Activated CD8-positive, alpha-beta memory T cell treated with anti-CD3 and anti-CD28 coated beads, Interleukin-2, amount 10 ng/mL, durations not matched to agents 7 days and 5 days (primary cell): Measurements from ENCODE around the gene CCDC169. TPM values are rescaled to one million over a fixed set of nuclear protein-coding genes. Genes with fewer than 3 reads are reported as not detected.

Source experiments
- ATAC-seq: fragments of 150-1000 bp; cut with Tn5 transposase; one replicate; pipeline ENCODE4 v1.10.0; 2021; ENCODE audit warnings: moderate library complexity
- CTCF ChIA-PET: fragments of 350-600 bp; sonication (Branson Sonifier 250); formaldehyde crosslinking; loops from one replicate; lab custom pipeline; 2021; ENCODE audit warnings: antibody characterized with exemption; lab: Charles Lee
- DNase-seq: peaks from one replicate; pipeline ENCODE4 v3.0.0-alpha.2; 2020
- H3K27ac Mint-ChIP-seq: one replicate; pipeline ENCODE4 v1.8.0; 2021; ENCODE audit warnings: mild to moderate bottlenecking, mixed read lengths
- H3K27me3 Mint-ChIP-seq: one replicate; pipeline ENCODE4 v1.8.0; 2021; ENCODE audit warnings: mixed read lengths
- H3K36me3 Mint-ChIP-seq: one replicate; pipeline ENCODE4 v1.8.0; 2021; ENCODE audit warnings: mild to moderate bottlenecking, mixed read lengths
- H3K4me1 Mint-ChIP-seq: one replicate; pipeline ENCODE4 v1.8.0; 2021; ENCODE audit warnings: mixed read lengths
- H3K4me3 Mint-ChIP-seq: one replicate; pipeline ENCODE4 v1.8.0; 2021; ENCODE audit warnings: mild to moderate bottlenecking, moderate library complexity, mixed read lengths
- H3K9me3 Mint-ChIP-seq: one replicate; pipeline ENCODE4 v1.8.0; 2022; ENCODE audit warnings: low read depth, mixed read lengths
- total RNA-seq, 2 experiments: library from RNA; stranded (reverse); gene quantifications; one replicate each; pipeline ENCODE4 v1.2.3, GENCODE V29; 2021

The CCDC169 gene
- total RNA-seq, 2 experiments from 2014 or later: 0.45 TPM; not detected in 1

GRCh38 chr13:36251017-36251416, 46.6 kb downstream of the CCDC169 start:
- Mint-ChIP-seq H3K36me3 (no peaks in the 10 kb centered on the region), H3K4me3 (no peak overlapping the region), H3K4me1 (no peaks in the 10 kb centered on the region), H3K9me3 (peaks cover 2% of the 10 kb centered on the region), H3K27ac (no peak overlapping the region), H3K27me3 (no peaks in the 10 kb centered on the region)
- CTCF ChIA-PET: no interaction called here
- no peak for DNase-seq
- ATAC-seq: no peak

GRCh38 chr13:36248700-36249099, 48.9 kb downstream of the CCDC169 start:
- no peaks in the 10 kb centered on the region for H3K36me3 Mint-ChIP-seq
- no peaks in the 10 kb centered on the region for H3K4me1 Mint-ChIP-seq
- CTCF ChIA-PET: no interaction called here
- H3K9me3 Mint-ChIP-seq: no peaks in the 10 kb centered on the region
- no peak overlapping the region for H3K27ac Mint-ChIP-seq
- no peak overlapping the region for H3K4me3 Mint-ChIP-seq
- no peaks in the 10 kb centered on the region for H3K27me3 Mint-ChIP-seq
- DNase-seq (no peak), ATAC-seq (no peak)

- Mint-ChIP-seq H3K36me3 (no peaks in the 10 kb centered on the region), H3K9me3 (no peaks in the 10 kb centered on the region), H3K27me3 (no peaks in the 10 kb centered on the region), H3K4me1 (no peaks in the 10 kb centered on the region), H3K27ac (no peak overlapping the region), H3K4me3 (no peak overlapping the region)
- CTCF ChIA-PET: no interaction called here
- DNase-seq: no peak
- ATAC-seq: no peak
Observed at GRCh38 chr13:36244990-36245389, 52.6 kb downstream of the CCDC169 start.

- Mint-ChIP-seq H3K4me1 (no peaks in the 10 kb centered on the region), H3K27ac (no peak overlapping the region), H3K36me3 (no peaks in the 10 kb centered on the region), H3K9me3 (no peaks in the 10 kb centered on the region), H3K27me3 (no peaks in the 10 kb centered on the region), H3K4me3 (no peak overlapping the region)
- ATAC-seq: no peak
- no peak for DNase-seq
- CTCF ChIA-PET: no interaction called here
Observed at GRCh38 chr13:36244073-36244472, 53.5 kb downstream of the CCDC169 start.

GRCh38 chr13:36242761-36243160, 54.9 kb downstream of the CCDC169 start:
- H3K4me3 Mint-ChIP-seq: no peak overlapping the region
- H3K27me3 Mint-ChIP-seq: no peaks in the 10 kb centered on the region
- DNase-seq (no peak), ATAC-seq (no peak)
- H3K9me3 Mint-ChIP-seq: no peaks in the 10 kb centered on the region
- no peaks in the 10 kb centered on the region for H3K36me3 Mint-ChIP-seq
- H3K4me1 Mint-ChIP-seq: no peaks in the 10 kb centered on the region
- CTCF ChIA-PET: no interaction called here
- no peak overlapping the region for H3K27ac Mint-ChIP-seq

DNA sequence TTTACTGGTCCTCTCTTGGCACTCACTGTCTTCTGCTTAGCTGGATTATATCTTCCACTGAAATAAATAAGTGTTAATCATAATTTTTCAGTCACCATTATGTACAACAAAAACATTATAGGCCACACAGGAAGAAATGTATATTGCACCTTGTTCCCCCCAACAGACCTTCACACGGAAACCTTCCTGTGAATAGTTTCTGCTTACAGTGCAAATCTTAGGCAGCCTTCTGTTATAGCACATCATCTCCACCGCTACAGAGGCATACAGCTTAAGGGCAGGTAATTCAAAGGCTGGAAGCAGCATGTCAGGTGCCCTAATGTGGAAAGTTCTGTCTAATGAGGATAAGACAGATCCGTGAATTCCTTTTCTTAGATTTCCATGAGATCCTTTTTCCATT, 66.4 kb downstream of the CCDC169 start:
- H3K4me3 Mint-ChIP-seq: no peak overlapping the region
- H3K9me3 Mint-ChIP-seq: no peaks in the 10 kb centered on the region
- H3K27me3 Mint-ChIP-seq: no peaks in the 10 kb centered on the region
- no peaks in the 10 kb centered on the region for H3K36me3 Mint-ChIP-seq
- no peak for DNase-seq
- CTCF ChIA-PET: no interaction called here
- ATAC-seq: no peak
- no peaks in the 10 kb centered on the region for H3K4me1 Mint-ChIP-seq
- no peak overlapping the region for H3K27ac Mint-ChIP-seq

GRCh38 chr13:36224730-36225129, 72.9 kb downstream of the CCDC169 start:
- Mint-ChIP-seq H3K27ac (no peak overlapping the region), H3K27me3 (no peaks in the 10 kb centered on the region), H3K4me3 (no peak overlapping the region), H3K9me3 (peaks cover 4% of the 10 kb centered on the region), H3K36me3 (no peaks in the 10 kb centered on the region), H3K4me1 (no peaks in the 10 kb centered on the region)
- CTCF ChIA-PET: no interaction called here
- ATAC-seq (no peak), DNase-seq (no peak)

- no peaks in the 10 kb centered on the region for H3K27me3 Mint-ChIP-seq
- DNase-seq: no peak
- H3K4me3 Mint-ChIP-seq: no peak overlapping the region
- H3K36me3 Mint-ChIP-seq: no peaks in the 10 kb centered on the region
- peaks cover 4% of the 10 kb centered on the region for H3K9me3 Mint-ChIP-seq
- no peak for ATAC-seq
- no peak overlapping the region for H3K27ac Mint-ChIP-seq
- no peaks in the 10 kb centered on the region for H3K4me1 Mint-ChIP-seq
- CTCF ChIA-PET: no interaction called here
Observed at GRCh38 chr13:36219883-36220282, 77.7 kb downstream of the CCDC169 start.

- Mint-ChIP-seq H3K4me3 (no peak overlapping the region), H3K27me3 (no peaks in the 10 kb centered on the region), H3K4me1 (no peaks in the 10 kb centered on the region), H3K36me3 (no peaks in the 10 kb centered on the region), H3K27ac (no peak overlapping the region), H3K9me3 (peaks cover 4% of the 10 kb centered on the region)
- ATAC-seq: no peak
- DNase-seq: no peak
- CTCF ChIA-PET: no interaction called here
Observed at GRCh38 chr13:36217456-36217855, 80.2 kb downstream of the CCDC169 start.

DNA sequence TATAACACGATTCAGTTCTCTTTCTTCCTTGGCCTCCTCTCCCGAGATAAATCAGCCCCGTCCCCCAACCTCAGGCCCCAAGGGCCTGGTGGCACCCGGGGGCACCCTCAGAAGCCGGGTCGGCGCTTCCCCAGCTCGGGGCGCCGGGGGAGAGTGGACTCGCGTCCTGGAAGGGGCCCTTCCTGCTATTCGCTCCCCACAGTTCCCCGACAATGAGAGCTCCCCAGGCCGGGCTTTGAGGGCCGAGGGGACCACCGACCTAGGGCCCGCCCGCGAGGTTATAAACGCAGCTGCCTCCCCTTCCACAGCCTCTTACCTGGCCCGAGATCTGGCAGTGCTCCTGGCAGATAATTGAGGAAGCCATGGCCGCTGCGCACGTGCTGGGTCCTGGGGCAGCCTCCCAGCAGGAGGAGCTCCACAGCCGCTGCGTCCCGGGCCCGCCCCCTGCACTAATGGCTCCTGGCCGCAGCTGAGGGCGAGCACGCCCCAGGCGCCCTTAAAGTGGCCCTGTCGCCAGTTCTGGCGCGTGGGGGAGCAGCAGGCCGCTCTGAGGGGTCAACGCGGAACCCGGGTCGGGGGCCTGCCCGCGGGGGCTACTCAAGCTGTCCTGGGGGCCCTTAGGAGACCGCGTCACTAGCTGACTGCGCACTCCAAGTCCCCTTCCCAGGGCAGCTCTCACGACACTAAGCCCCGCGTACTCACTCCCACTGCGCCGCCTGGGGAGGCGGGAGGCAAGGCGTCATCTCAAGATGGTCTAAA, 83.3 kb downstream of the CCDC169 start, which contains the start of gene SOHLH2:
TSS of gene SOHLH2 (minus strand) at position 394 of the 759 bp plus-strand sequence. CDS start at position 364, 30 bp downstream.
- no peaks in the 10 kb centered on the region for H3K36me3 Mint-ChIP-seq
- no peak for ATAC-seq
- no peaks in the 10 kb centered on the region for H3K9me3 Mint-ChIP-seq
- no peak within 1 kb of the TSS for H3K27ac Mint-ChIP-seq
- no peak for DNase-seq
- H3K4me1 Mint-ChIP-seq: no peaks in the 10 kb centered on the region
- no peaks in the 10 kb centered on the region for H3K27me3 Mint-ChIP-seq
- no peak within 1 kb of the TSS for H3K4me3 Mint-ChIP-seq
- CTCF ChIA-PET: no interaction called here

GRCh38 chr13:36212789-36213188, 84.8 kb downstream of the CCDC169 start:
- no peaks in the 10 kb centered on the region for H3K36me3 Mint-ChIP-seq
- H3K27me3 Mint-ChIP-seq: no peaks in the 10 kb centered on the region
- H3K27ac Mint-ChIP-seq: no peak overlapping the region
- H3K4me1 Mint-ChIP-seq: no peaks in the 10 kb centered on the region
- no peaks in the 10 kb centered on the region for H3K9me3 Mint-ChIP-seq
- no peak for DNase-seq
- H3K4me3 Mint-ChIP-seq: no peak overlapping the region
- CTCF ChIA-PET: no interaction called here
- no peak for ATAC-seq

GRCh38 chr13:36211567-36211966, 86.0 kb downstream of the CCDC169 start:
- no peaks in the 10 kb centered on the region for H3K4me1 Mint-ChIP-seq
- H3K27ac Mint-ChIP-seq: no peak overlapping the region
- H3K27me3 Mint-ChIP-seq: no peaks in the 10 kb centered on the region
- ATAC-seq (no peak), DNase-seq (no peak)
- H3K36me3 Mint-ChIP-seq: no peaks in the 10 kb centered on the region
- H3K9me3 Mint-ChIP-seq: no peaks in the 10 kb centered on the region
- CTCF ChIA-PET: no interaction called here
- no peak overlapping the region for H3K4me3 Mint-ChIP-seq

DNA sequence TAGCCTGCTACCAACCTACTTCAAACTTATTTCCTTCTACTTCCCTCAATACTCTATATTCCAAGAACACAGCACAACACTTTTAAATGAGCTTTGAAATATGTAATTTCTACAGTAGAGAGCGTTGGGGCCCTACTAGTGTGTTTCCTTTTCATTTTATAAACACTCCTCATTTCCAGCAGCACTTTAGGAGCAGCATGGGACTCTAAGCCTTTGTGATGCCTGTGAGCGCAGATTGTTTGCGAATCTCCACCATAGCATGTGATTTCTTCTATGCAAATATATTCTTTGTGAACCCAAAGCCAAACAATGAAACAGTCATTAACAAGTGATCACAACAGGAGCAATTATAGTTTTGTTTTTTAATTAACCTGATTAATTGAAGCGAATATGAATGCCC, 86.9 kb downstream of the CCDC169 start:
- Mint-ChIP-seq H3K27ac (no peak overlapping the region), H3K9me3 (no peaks in the 10 kb centered on the region), H3K27me3 (no peaks in the 10 kb centered on the region), H3K4me3 (no peak overlapping the region), H3K4me1 (no peaks in the 10 kb centered on the region), H3K36me3 (no peaks in the 10 kb centered on the region)
- CTCF ChIA-PET: no interaction called here
- ATAC-seq: no peak
- no peak for DNase-seq

- CTCF ChIA-PET: no interaction called here
- H3K27ac Mint-ChIP-seq: no peak overlapping the region
- H3K27me3 Mint-ChIP-seq: no peaks in the 10 kb centered on the region
- no peaks in the 10 kb centered on the region for H3K36me3 Mint-ChIP-seq
- H3K4me3 Mint-ChIP-seq: no peak overlapping the region
- no peaks in the 10 kb centered on the region for H3K4me1 Mint-ChIP-seq
- no peaks in the 10 kb centered on the region for H3K9me3 Mint-ChIP-seq
- DNase-seq (no peak), ATAC-seq (no peak)
Observed at GRCh38 chr13:36207672-36208071, 89.9 kb downstream of the CCDC169 start.
